Liver (tissue), 3 donors: ENCODE data around the gene TMEM175.

Experiments
- ATF3 ChIP-seq: IDR thresholded peaks from 2 replicates; pipeline ENCODE4 v1.6.1; 2016; ENCODE audit warnings: antibody characterized with exemption
- CTCF ChIP-seq: fragments of 150-350 bp; IDR thresholded peaks from 2 replicates; pipeline ENCODE4 v1.5.1; 2017; ENCODE audit warnings: improper control_type of control experiment, low read depth, low read length; ENCODE audit not compliant: missing input control
- GABPA ChIP-seq, 2 donors: IDR thresholded peaks in 1 of 2; conservative IDR thresholded peaks in 1 of 2; 2 replicates each; pipeline ENCODE4 v1.6.1; 2016; ENCODE audit warnings: antibody characterized with exemption in 2 of 2, mild to moderate bottlenecking in 1 of 2, moderate library complexity in 1 of 2
- MAX ChIP-seq: IDR thresholded peaks from 2 replicates; pipeline ENCODE4 v1.6.1; 2016; ENCODE audit warnings: antibody characterized with exemption
- SP1 ChIP-seq: IDR thresholded peaks from 2 replicates; pipeline ENCODE4 v1.6.1; 2018; ENCODE audit warnings: antibody characterized with exemption, mild to moderate bottlenecking
- TAF1 ChIP-seq: conservative IDR thresholded peaks from 2 replicates; pipeline ENCODE4 v1.6.1; 2016; ENCODE audit warnings: antibody characterized with exemption, mild to moderate bottlenecking
- YY1 ChIP-seq: IDR thresholded peaks from 2 replicates; pipeline ENCODE4 v1.6.1; 2016; ENCODE audit warnings: antibody characterized with exemption, mild to moderate bottlenecking
- donor health status: healthy.
- donor health status: healthy.

- TF ChIP-seq MAX (no peak), CTCF (no peak), SP1 (no peak), TAF1 (no peak), GABPA (IDR thresholded peaks at IDR 0.05 in 1 of 2, conservative IDR thresholded peaks at IDR 0.05 in 1 of 2) (no peak), YY1 (no peak), ATF3 (no peak)
Observed at GRCh38 chr4:982291-982690, 50.0 kb downstream of the TMEM175 start.
